K562 (cell line): Measurements from ENCODE around the gene ALK. TPM values are rescaled to one million over a fixed set of nuclear protein-coding genes. Genes with fewer than 3 reads are reported as not detected.

Experiments
- ATAC-seq: fragments of 200-7000 bp; cut with Tn5 transposase; 3 replicates; pipeline ENCODE4 v1.9.1; 2020; ENCODE audit warnings: moderate library complexity
- BruUV-seq: library from RNA; stranded (reverse); fragments of 400-500 nt; replicated peaks from 2 replicates; lab custom pipeline; 2021; lab: Mats Ljungman, UMichigan
- CTCF ChIA-PET: fragments of 300-600 bp; formaldehyde crosslinking; extraction: SDS; loops from one replicate; lab custom pipeline; 2021; ENCODE audit warnings: low intra/inter-chr PET ratio; lab: Yijun Ruan, JAX
- POLR2A ChIA-PET: fragments of 300-600, 350-650 bp; sonication (Branson Sonifier 250); formaldehyde crosslinking; extraction: SDS; loops from one replicate; lab custom pipeline; 2021; ENCODE audit warnings: antibody characterized with exemption, inconsistent platforms; lab: Yijun Ruan, JAX
- DNase-seq, 4 experiments: peaks; one replicate each; pipeline versions ENCODE4 v3.0.0 to v3.0.0-alpha.2; 2011 to 2018; ENCODE audit warnings: low spot score in 3 of 4, mixed read lengths in 3 of 4; ENCODE audit errors: extremely low read depth in 1 of 4
- FAIRE-seq: peaks from 2 replicates; lab custom pipeline; 2011; peaks lifted over from hg19 to GRCh38; lab: Jason Lieb, UNC
- H2AFZ ChIP-seq: 2 replicates; pipeline ENCODE4 v1.6.0; 2011; ENCODE audit warnings: low read depth, low read length, control low read depth, inconsistent platforms
- H3K27ac ChIP-seq: fragments of 200-600 bp; 3 replicates; pipeline ENCODE4 v1.8.0; 2011; ENCODE audit warnings: low read depth, mild to moderate bottlenecking, control low read depth, inconsistent platforms, low read length, moderate library complexity, mixed read lengths; ENCODE audit errors: extremely low read depth
- H3K27me3 ChIP-seq, 2 experiments: fragments of 300-600 bp in 1 of 2; 2 replicates in 1 of 2; 3 replicates in 1 of 2; pipeline versions ENCODE4 v1.6.0 to v1.8.0; 2011; ENCODE audit warnings: inconsistent platforms in 2 of 2, low read length in 2 of 2, mild to moderate bottlenecking in 1 of 2, mixed read lengths in 1 of 2, moderate library complexity in 1 of 2; ENCODE audit not compliant: control insufficient read depth in 2 of 2, insufficient read depth in 2 of 2
- H3K36me3 ChIP-seq: fragments of 300-600 bp; 3 replicates; pipeline ENCODE4 v1.8.0; 2011; ENCODE audit warnings: mild to moderate bottlenecking, low read length, inconsistent platforms; ENCODE audit not compliant: control insufficient read depth, insufficient read depth
- H3K4me1 ChIP-seq, 2 experiments: fragments of 200-600 bp in 1 of 2; replicated peaks in 1 of 2; 2 replicates in 1 of 2; 3 replicates in 1 of 2; pipeline versions ENCODE4 v1.5.1 to v1.8.0; 2011; ENCODE audit warnings: inconsistent platforms in 2 of 2, low read length in 2 of 2, mild to moderate bottlenecking in 1 of 2, mixed read lengths in 1 of 2, moderate library complexity in 1 of 2; ENCODE audit not compliant: control insufficient read depth in 2 of 2, insufficient read depth in 2 of 2
- H3K4me2 ChIP-seq: 2 replicates; pipeline ENCODE4 v1.6.1; 2011; ENCODE audit warnings: low read length, control low read depth, inconsistent platforms, mixed read lengths; ENCODE audit not compliant: insufficient read depth
- H3K4me3 ChIP-seq: fragments of 200-600 bp; sonication (generic), shearing (Covaris generic); 2 replicates; pipeline ENCODE4 v1.5.1; 2016; ENCODE audit warnings: control low read depth, inconsistent platforms
- H3K79me2 ChIP-seq: fragments of 200-600 bp; 3 replicates; pipeline ENCODE4 v1.8.0; 2011; ENCODE audit warnings: low read length, inconsistent platforms; ENCODE audit not compliant: control insufficient read depth, insufficient read depth
- H3K9ac ChIP-seq, 2 experiments: 2 replicates each; pipeline versions ENCODE4 v1.6.0 to v1.6.1; 2011; ENCODE audit warnings: low read depth in 2 of 2, low read length in 2 of 2, control low read depth in 1 of 2, inconsistent platforms in 1 of 2, mild to moderate bottlenecking in 1 of 2, mixed read lengths in 1 of 2; ENCODE audit not compliant: insufficient read depth in 1 of 2
- H3K9me1 ChIP-seq: one replicate; pipeline ENCODE4 v1.6.0; 2011; ENCODE audit warnings: inconsistent platforms, mild to moderate bottlenecking, low read length, moderate library complexity; ENCODE audit not compliant: control insufficient read depth, insufficient read depth
- H3K9me3 ChIP-seq: replicated peaks from 2 replicates; pipeline ENCODE4 v1.5.1; 2011; ENCODE audit warnings: low read depth, low read length, inconsistent platforms; ENCODE audit not compliant: control insufficient read depth, insufficient read depth
- H4K20me1 ChIP-seq: replicated peaks from 2 replicates; pipeline ENCODE4 v1.6.1; 2011; ENCODE audit warnings: low read length, inconsistent platforms, mixed read lengths; ENCODE audit not compliant: control insufficient read depth, insufficient read depth
- ARID1B ChIP-seq: fragments of 450-650 bp; IDR thresholded peaks from 2 replicates; pipeline ENCODE4 v1.6.1; 2016; ENCODE audit warnings: antibody characterized with exemption, mild to moderate bottlenecking, inconsistent platforms
- CBX3 ChIP-seq, 2 experiments: IDR thresholded peaks; 1 replicate in 1 of 2; 2 replicates in 1 of 2; pipeline ENCODE4 v1.6.1; 2012; ENCODE audit warnings: inconsistent platforms in 2 of 2, low read length in 2 of 2, borderline replicate concordance in 1 of 2, control low read depth in 1 of 2
- CHD1 ChIP-seq: fragments of 200-600 bp; sonication (generic); IDR thresholded peaks from one replicate; pipeline ENCODE4 v1.6.1; 2012; ENCODE audit warnings: mild to moderate bottlenecking, moderate library complexity, low read length, inconsistent platforms
- NFXL1 ChIP-seq: fragments of 450-650 bp; formaldehyde crosslinking; IDR thresholded peaks from 2 replicates; pipeline ENCODE4 v1.4.0; 2021; ENCODE audit warnings: mild to moderate bottlenecking
- RAD21 ChIP-seq, 2 experiments: fragments of 250-450 bp in 1 of 2; fragments of 450-650 bp in 1 of 2; sonication (Bioruptor Pico) in 1 of 2; formaldehyde crosslinking in 1 of 2; IDR thresholded peaks in 1 of 2; conservative IDR thresholded peaks in 1 of 2; 2 replicates each; pipeline versions ENCODE4 v1.4.0 to v1.8.0; 2020 to 2022; ENCODE audit warnings: mild to moderate bottlenecking in 2 of 2, moderate library complexity in 1 of 2
- RUNX1 ChIP-seq: sonication (generic); IDR thresholded peaks from 2 replicates; pipeline ENCODE4 v1.6.1; 2016; ENCODE audit warnings: antibody characterized with exemption, low read depth
- SFPQ ChIP-seq: fragments of 200-400 bp; formaldehyde crosslinking; IDR thresholded peaks from 2 replicates; pipeline ENCODE4 v1.6.1; 2017; ENCODE audit warnings: mild to moderate bottlenecking, low read depth, low read length, moderate library complexity
- SMARCE1 ChIP-seq: fragments of 450-650 bp; IDR thresholded peaks from 2 replicates; pipeline ENCODE4 v1.7.1; 2016; ENCODE audit warnings: mild to moderate bottlenecking
- TFAP4 ChIP-seq: sonication (generic); formaldehyde crosslinking; IDR thresholded peaks from 2 replicates; pipeline ENCODE4 v1.8.0; 2022; ENCODE audit warnings: missing genetic modification reagents, mild to moderate bottlenecking, moderate library complexity, borderline replicate concordance
- ZNF133 ChIP-seq: fragments of 250-450 bp; sonication (Bioruptor Pico); IDR thresholded peaks from 2 replicates; pipeline ENCODE4 v1.4.0; 2020; ENCODE audit warnings: mild to moderate bottlenecking
- WGBS: fragments of 100-300 bp; shearing (Covaris generic); methylation state at CpG from one replicate; pipeline ENCODE4 v1.1.6; 2016; ENCODE audit warnings: low coverage, mixed read lengths; ENCODE audit not compliant: insufficient coverage; ENCODE audit errors: missing lambda C conversion rate; 5-methylcytosine and 5-hydroxymethylcytosine counted together
- in situ Hi-C: fragments of 300-500 bp; cut with MboI; formaldehyde crosslinking; loops from 4 replicates; pipeline ENCODE4 v1.15.0; 2018; ENCODE audit warnings: inconsistent platforms, mixed read lengths
- intact Hi-C: fragments of 100-400 bp; cut with micrococcal nuclease; formaldehyde crosslinking; loops from 2 replicates; pipeline ENCODE4 v1.14.2; 2022
- polyA plus RNA-seq, 8 experiments: library from polyadenylated mRNA; depleted of rRNA in 4 of 8; stranded (reverse) in 5 of 8; unstranded in 3 of 8; fragments of >200 nt; fragmentation: Nextera tagmentation in 2 of 8; fragmentation: Illumina TruSeq in 1 of 8; extraction: Ambion mirVana in 2 of 8; extraction: Trizol in 1 of 8; gene quantifications; 2 replicates each; pipeline versions ENCODE4 v1.2.1 to v1.2.3, GENCODE V29; 2011 to 2014; ENCODE audit warnings: inconsistent platforms in 1 of 8, missing spikeins in 1 of 8
- total RNA-seq, 7 experiments: library from RNA; depleted of rRNA in 6 of 7; stranded (reverse); fragments of >200 nt in 6 of 7; fragmentation: Illumina TruSeq in 2 of 7; extraction: Trizol in 2 of 7; gene quantifications; 2 replicates each; pipeline versions ENCODE4 v1.2.1 to v1.2.3, GENCODE V29; 2011 to 2021; ENCODE audit warnings: low replicate concordance in 1 of 7

Gene ALK
- total and polyA plus RNA-seq, 9 of the 15 experiments (the other 6 are each of a cell fraction or from before 2014, with no cell fraction given), result not detected

- ATAC-seq, result no peak
- intact Hi-C loops, result no loop called here
- Histone ChIP-seq H4K20me1 (no peaks in the 10 kb centered on the region), H3K4me1 (no peaks in the 10 kb centered on the region), H3K9ac (no peak overlapping the region), H2AFZ (no peak overlapping the region), H3K27ac (no peak overlapping the region), H3K9me3 (no peaks in the 10 kb centered on the region), H3K27me3 (no peaks in the 10 kb centered on the region; a peak in 1 of 5 replicates), H3K79me2 (no peaks in the 10 kb centered on the region), H3K36me3 (no peaks in the 10 kb centered on the region), H3K4me2 (no peak overlapping the region), H3K9me1 (peaks cover 6% of the 10 kb centered on the region), H3K4me3 (no peak overlapping the region)
- ChIA-PET POLR2A (no interaction called here), CTCF (no interaction called here)
- no peak for DNase-seq
- in situ Hi-C loops, result no loop called here
- WGBS, result 0% methylated on average over 4 of the region's 4 CpGs
- TF ChIP-seq CHD1, result no peak
- no peak for TF ChIP-seq ARID1B
- no peak for TF ChIP-seq NFXL1 (CRISPR knock-in tag)
- TF ChIP-seq ZNF133 (CRISPR knock-in tag), result no peak
- no peak for TF ChIP-seq SMARCE1
- no peak for TF ChIP-seq TFAP4
- TF ChIP-seq CBX3 (IDR thresholded peaks at IDR 0.05; ENCODE audit: borderline replicate concordance in 1 of 2, low read length in 2 of 2), result no peak
- TF ChIP-seq RAD21 (CRISPR knock-in tag; conservative IDR thresholded peaks at IDR 0.05 in 1 of 2, IDR thresholded peaks at IDR 0.05 in 1 of 2), result no peak
- no peak for TF ChIP-seq SFPQ
- TF ChIP-seq RUNX1, result no peak
- no peak for FAIRE-seq
- no TSS peak for BruUV-seq
Measured at GRCh38 chr2:29807082-29807481, 114.3 kb downstream of the ALK start.
